ENCODE data around the gene PRDX6. TPM values are rescaled to one million over a fixed set of nuclear protein-coding genes. Genes with fewer than 3 reads are reported as not detected.
"Not testable (repeated sequence)": the region's sequence is repeated elsewhere in the genome, so short reads cannot be mapped to it uniquely, and the experiment has no call there.

Gene PRDX6
- polyA plus RNA-seq, 3 donors: 344 to 366 (median 348) TPM

DNA sequence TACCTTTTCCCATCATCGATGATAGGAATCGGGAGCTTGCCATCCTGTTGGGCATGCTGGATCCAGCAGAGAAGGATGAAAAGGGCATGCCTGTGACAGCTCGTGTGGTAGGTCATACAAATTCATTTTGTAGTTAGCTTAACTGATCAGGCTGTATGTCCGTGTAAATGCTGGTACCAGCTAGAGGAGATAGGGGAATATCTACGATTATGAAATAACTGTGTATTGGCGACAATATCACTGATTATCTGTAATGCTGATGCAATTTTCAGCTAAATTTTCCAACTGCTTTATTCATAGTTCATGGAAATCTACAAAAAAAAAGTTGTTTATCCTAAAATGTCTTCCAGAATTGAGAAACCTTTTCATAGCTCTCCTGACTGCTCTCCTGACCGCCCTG lies 8.3 kb downstream of the PRDX6 start:
- no peak for DNase-seq

DNA sequence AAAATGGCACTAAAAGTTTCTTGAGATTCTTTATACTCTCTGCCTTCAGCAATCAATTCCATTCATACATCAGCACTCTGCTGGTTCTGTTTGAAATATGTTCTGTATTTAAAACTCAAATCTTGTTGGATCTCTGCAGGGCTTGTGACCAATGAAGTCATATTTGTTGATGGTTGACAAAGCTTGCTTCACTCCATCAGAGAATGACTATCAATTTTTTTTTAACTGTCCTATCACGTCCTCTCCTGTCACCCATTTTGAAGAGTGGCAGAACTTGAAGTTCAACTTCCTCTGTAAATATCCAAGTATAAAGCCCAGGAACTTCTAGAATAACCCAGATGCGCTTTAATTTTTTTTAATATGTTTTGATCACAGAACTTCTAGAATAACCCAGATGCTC lies 10.9 kb downstream of the PRDX6 start:
- no peak for DNase-seq

DNA sequence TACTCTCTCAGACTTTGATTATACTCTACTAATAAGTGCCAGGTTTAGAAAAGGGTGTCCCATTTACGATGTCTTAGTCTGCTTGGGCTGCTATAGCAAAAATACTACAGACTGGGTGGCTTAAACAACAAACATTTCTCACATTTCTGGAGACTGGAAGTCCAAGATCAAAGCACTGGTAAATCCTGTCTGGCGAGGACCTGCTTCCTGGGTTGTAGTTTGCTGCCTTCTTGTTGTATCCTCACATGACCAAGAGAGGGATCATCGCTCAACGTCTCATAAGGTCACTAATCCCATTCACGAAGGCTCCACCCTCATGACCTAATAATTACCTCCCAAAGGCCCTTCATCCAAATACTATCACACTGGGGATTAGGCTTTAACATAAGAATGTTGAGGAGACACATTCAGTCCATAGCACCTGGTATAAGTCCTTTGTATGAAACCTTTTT lies 12.0 kb downstream of the PRDX6 start:
- DNase-seq: no peak

DNA sequence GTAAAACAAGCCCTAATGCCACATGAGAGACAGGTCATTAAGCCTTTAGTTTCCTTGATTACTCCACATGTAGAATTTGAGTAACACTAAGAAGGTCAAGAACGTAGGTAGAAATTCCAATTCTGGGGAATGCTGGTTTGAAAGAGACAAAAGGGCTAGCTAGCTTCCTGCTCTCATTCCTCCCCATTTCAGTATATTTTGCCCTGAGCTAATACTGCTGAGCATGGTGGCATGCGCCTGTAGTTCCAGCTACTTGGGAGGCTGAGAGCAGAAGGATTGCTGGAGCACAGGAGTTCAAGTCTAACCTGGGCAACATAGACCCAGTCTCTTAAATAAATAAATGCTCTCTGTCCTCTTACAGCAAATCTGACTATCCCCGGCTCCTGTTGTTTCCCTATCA lies 12.8 kb downstream of the PRDX6 start:
- DNase-seq: no peak

DNA sequence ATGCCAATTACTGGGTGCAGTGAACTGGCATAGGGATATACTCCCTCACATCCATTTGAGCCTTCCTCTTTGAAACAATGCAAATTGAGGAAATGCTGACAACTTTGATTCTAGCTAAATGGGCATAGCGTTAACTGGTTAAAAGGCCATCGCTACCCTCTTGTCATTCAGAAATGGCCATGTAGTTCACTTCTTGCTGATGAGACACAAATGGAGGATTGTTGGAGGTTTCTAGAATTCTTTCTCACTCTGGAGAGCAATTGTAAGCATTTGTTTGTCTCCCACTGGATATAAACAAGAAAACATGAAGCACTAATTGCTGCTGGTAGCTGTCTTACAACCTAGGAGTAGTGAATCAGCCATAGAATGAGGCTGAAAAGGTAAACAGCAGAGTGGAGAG lies 14.4 kb downstream of the PRDX6 start:
- DNase-seq: no peak

DNA sequence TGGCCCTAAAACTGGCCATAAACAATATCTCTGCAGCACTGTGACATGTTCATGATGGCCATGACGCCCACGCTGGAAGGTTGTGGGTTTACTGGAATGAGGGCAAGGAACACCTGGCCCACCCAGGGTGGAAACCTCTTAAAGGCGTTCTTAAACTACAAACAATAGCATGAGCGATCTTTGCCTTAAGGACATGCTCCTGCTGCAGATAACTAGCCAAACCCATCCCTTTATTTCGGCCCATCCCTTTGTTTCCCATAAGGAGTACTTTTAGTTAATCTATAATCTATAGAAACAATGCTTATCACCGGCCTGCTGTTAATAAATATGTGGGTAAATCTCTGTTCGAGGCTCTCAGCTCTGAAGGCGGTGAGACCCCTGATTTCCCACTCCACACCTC lies 16.0 kb downstream of the PRDX6 start:
- not testable (repeated sequence) for DNase-seq

DNA sequence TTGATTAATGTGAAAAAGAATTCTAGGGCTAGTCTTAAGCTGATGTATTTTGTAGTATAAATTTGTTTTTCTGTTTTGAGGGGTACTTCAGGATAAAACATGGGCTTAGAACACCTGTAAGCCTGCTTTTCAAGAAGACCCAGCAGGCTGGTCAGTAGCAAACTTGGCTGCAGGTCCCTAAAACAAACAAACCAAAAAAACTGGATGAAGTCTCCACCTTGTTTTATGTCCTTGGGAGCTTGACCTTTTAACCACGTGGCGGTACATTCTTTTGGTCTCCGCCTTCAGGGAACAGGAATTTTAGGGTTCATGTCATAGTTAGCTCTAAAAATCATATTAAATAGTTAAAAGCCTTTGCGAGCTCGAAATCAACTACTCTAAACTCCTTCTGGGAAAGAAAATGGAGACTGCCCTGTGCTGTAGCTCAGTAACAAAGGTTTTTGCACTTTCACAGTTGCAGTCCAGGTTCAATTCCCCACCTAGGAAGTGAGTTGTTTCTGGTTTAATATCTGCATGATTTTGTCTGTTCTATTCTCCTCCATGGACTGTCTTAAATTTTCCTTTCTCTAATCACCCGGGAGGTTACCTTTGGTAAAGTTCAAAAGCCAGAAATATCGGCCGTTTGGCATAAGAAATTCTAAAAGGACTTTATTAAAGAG lies 18.6 kb downstream of the PRDX6 start:
- DNase-seq: no peak

DNA sequence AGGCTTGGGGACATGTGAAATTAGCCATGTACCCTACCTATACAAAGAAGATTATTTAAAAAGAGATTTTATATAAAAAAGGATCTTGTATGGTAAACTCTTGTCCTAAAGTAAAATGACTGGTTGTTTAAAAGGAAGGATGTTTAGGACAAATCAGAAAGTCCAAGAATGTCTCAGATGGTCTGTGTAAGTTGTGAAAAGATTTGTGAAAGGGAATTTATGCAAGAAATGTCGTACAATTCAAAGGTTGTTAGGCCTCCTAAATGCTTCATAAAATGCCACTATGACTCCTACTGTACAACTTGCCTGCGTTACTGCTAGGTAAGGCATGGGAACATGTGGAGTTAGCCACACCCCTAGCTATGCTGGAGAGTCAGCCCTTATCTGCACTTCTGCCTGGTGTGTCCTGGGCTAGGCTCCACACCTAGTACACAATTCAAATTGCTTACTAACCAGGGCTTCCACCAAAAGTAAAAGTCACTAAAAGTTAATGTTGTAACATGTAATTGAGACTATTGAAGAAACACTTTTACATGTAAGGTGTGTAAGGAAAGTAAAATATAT lies 19.7 kb downstream of the PRDX6 start:
- no peak for DNase-seq

DNA sequence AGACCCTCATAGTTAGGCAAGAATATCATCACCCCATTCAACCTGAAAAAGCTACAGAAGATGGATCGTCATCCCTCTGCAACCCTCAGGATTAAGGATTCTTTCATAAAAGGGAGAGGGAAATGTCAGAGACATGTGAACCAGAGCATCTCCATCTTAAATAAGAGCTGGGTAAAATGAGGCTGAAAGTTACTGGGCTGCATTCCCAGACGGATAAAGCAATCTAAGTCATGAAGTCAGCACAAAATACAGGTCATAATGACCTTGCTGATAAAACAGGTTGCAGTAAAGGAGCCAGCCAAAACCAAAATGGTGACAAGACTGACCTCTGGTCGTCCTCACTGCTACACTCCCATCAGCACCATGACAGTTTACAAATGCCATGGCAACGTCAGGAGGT lies 22.6 kb downstream of the PRDX6 start:
- DNase-seq: no peak

DNA sequence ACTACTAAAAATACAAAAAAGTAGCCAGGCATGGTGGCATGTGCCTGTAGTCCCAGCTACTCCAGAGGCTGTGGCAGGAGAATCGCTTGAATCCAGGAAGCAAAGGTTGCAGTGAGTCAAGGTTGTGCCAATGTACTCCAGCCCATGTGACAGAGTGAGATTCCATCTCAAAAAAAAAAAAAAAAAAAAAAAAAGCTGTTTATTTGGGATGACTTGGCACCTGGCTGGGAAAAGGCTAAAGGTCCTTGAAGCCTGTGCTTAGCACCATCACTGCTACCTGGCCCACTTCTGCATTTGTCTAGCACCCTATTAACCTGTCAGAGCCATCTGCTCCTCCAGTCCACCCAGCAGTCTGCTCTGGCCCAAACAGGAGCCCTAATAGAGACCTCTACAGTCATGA lies 25.0 kb downstream of the PRDX6 start:
- DNase-seq: no peak

DNA sequence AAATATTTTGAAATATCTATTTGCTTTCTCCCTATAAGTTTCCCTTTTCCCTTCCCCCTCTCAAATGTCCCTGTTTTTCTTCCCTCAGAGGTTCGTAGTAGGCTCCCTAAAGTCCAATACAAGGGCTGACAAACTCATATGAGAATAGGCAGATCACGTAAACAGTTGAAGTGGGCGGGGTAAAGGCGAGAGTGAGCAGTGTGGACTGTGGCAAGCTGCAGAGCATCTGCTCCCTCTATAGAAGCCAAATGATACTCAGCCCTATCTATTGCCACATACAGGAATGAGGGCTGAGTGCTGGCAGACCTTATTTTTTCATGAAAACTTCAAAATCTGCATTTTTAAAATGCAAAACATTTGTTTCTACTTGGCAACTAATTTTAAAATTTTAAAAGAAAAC lies 26.3 kb downstream of the PRDX6 start:
- no peak for DNase-seq

DNA sequence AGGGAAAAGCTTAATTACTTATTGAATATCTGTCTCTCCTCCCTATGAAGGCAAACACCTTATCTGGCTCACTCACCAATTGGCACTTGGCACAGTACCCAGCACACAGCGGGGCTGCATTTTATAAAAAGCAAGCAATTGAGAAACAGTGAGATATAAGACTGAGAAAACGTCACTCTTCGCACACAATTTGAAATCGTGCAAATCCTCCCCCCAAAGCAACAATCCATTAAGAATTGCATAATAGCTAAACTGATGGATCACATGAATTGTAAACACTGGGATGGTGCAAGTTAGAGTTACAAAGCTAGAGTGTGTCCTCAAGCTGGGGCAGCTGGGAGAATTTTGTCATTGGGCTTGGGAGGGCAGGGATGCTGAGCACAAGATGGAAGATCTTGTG lies 27.1 kb downstream of the PRDX6 start:
- DNase-seq: no peak

DNA sequence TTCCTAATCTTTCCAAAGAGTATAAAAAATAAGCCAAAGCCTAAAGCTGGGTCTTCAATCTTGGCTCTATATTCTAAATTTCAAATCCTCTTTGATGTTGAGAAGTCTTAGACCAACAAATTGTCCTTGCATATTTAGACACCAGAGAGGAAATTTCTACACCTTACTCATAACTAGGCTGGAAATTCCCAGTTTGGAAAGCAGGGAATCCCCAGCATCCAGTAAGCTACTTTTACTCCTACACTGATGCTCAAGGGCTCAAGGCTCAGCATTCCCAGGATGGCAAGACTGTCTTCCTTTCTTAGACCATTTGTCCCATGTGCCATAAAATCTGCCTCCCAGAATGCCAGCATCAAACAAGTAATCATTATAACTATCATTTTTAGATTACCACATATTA lies 28.3 kb downstream of the PRDX6 start:
- DNase-seq: no peak

DNA sequence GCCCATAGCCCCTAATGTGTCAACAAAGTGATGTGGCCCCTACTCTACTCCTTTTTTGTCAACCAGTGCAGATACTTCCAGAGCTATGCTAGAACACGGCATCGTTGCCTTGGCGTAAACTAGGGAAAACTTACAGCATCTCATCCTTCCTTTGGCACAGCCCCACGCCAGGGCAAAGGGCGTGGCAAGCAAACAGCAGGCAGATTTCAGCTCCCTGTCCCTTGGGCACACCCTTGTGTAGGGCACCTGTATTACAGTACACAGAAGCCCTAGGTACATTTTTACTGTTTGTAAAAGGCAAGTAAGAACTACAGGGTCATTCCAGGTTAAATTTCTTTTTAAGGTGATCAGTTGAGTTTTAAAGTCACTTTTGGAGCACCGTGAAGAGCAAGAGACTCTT lies 29.3 kb downstream of the PRDX6 start:
- no peak for DNase-seq

DNA sequence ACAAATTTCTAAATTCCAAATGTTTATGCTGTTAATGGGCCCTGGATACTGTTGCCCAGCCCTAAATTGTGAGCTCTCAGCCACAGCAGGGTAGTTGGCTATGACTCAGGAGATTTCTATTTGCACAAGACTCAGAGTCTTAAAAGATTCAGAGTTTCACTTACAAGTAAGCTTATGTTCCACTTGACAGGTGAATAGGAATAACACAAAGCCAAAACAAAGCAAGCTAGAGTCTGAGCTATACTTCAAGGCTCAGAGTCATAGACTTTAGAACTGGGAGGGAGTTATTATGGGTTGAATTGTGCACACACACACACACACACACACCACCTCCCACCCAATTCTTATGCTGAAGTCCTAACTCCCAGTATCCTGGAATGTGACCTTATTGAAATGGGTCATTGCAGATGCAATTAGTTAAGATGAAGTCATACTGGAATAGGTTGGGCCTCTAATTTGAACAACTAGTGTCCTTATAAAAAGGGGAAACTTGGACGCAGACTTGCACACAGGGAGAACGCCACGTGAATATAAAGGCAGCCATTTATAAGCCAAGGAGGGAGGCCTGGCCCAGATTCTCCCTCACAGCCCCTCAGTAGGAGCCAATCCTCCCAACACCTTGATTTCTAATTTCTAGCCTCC lies 30.2 kb downstream of the PRDX6 start:
- DNase-seq: peak; percentile 92

DNA sequence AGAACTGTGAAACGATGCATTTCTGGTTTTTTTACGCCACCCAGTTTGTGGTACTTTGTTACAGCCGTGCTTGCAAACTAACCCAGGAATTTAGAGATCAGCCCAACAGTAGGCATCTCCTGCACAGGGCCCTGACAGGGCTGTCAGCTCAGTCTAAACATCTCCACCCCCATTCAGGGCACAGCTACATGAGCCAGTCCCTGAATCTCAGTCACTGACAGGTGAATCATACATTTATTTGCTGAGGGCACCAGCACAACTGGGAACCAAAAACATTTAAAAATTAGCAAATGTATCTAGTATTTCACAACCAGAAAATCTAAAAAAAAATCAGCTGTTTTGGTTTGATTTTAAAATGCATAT lies 30.7 kb downstream of the PRDX6 start:
- DNase-seq: no peak

DNA sequence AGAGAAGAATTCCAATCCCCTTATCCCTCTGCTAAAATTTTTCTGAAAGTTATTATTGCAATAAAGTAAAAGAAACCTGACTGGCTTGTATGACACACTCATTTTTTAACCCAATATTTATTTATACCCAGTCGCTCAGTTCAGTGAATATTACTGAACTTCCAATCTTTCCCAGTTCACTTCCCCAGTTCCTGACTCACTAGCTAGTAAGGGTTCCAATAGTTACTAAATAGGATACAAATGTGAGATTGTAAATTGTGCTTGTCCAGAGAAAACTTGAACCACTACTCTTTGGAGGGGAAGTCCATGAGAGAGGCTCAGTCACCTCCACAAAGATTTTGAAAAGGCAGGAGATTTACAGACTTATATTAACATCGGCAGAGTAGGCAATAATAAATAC lies 31.4 kb downstream of the PRDX6 start:
- no peak for DNase-seq

DNA sequence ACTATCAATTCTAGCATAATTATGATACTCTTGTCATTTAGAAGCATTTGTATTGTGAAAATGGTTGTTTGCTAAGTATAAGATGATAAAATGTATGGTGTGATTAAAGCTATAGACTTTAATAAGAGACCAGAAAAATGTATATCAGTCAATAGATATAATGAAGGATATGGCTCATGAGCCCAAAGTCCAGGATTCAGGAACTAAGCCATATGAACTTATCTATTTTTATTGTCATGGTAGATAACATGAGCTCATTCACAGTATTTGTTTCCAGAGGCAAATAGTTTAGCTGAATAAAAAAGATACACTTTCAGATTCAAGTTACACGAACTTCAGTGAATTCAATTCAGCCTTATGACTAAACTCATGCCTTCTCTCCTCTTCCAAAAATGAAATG lies 32.7 kb downstream of the PRDX6 start:
- DNase-seq: no peak

DNA sequence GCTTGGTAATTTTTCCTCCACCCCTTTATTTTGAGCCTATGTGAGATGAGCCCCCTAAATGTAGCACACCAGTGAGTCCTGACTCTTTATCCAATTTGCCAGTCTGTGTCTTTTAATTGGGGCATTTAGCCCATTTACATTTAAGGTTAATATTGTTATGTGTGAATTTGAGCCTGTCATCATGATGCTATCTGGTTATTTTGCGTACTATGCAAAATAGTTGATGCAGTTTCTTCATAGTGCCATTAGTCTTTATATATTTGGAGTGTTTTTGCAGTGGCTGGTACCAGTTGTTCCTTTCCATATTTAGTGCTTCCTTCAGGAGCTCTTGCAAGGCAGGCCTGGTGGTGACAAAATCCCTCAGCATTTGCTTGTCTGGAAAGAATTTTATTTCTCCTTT lies 37.4 kb downstream of the PRDX6 start:
- DNase-seq: not testable (repeated sequence)

DNA sequence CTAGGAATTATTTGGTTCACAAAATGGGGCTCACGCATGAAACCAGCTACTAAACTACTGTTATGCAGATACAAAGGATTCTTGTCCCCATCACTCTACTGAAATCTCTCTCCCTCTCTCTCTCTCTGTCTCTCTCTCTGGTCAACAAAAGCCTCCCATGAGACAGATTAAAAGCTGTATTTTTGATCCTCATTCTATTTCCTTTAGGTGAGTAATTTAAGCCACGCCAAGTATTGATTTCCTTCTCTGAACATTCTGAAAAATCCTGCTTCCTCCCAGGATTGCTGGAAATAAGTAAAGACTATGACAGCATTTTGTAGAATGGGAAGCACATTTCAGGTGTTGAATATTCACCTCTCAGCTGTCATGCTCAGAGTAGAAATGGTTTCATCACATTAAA lies 43.7 kb downstream of the PRDX6 start:
- no peak for DNase-seq

DNA sequence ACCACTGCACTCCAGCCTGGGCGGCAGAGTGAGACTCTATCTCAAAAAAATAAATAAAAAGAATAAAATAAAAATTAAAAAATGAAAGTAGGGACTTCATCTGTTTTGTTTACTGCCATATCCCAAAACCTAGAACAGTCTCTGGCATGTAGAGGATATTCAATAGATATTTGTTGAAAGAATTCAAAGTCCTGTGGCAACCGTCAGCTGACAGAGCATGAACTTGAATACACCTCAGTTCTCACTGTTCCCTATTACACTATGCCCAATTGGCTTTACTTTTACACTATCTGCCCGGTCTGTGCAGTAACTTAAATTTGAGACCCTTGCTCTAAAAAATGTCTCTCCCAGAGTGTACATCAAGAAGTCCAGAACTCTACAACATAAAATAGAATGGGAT lies 46.2 kb downstream of the PRDX6 start:
- no peak for DNase-seq

DNA sequence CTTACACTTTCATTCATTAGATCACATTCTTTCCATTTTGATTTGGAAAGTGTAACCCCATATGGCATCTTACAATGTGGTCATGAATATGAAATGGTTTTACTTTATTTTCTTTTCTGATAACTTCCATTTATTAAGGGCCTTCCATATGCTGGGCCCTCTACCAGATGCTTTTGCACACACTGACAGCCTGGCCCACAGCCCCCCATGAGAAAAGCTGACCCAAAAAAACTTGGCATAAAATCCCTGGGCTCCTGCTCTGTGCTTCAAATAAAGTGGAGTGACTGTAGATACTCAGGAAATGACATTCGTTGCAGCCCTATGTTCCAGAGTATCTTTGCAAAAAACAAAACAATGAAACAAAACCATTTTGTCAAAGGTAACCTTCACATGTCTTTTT lies 48.8 kb downstream of the PRDX6 start:
- DNase-seq: no peak

DNA sequence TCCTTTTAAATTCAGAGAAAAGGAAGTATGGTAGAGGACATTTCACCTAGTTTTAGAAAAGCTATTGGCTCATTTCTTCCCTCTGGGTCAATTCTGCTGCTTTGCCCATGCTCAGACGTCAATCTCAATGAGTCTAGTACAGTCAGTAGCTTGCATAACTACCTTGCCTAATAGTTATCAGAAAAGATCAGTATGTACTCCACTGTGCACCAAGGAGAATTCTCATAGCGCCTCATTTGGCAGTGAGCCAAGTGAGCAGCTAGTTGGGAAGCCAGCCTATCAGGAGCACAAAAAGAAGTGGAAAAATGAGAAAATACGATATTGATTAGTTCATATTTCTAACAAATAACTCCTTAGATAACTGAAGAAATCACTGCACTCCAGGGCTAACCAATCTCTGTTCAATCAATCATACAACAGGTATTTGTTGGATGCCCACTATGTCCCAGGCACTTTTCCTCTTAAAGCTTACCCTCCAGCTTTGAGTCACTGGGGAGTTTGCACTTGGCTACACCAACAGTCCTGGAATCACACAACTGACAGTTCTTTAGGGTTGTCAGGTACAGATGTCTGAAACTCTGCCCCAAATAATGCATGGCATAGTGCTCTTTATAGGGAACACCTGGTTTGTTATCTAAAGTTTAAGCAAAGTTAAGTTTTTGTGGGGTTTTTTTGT lies 50.2 kb downstream of the PRDX6 start:
- DNase-seq: no peak

Measured in renal pelvis (tissue), 4 donors.